MM.1S (cell line): Measurements from ENCODE around the gene HS6ST3.

ENCODE experiments used
- EZH2phosphoT487 ChIP-seq: fragments of 300-600 bp; sonication (generic); IDR thresholded peaks from 2 replicates; pipeline ENCODE4 v1.6.1; 2018; ENCODE audit warnings: antibody characterized with exemption, low read length
- TF ChIP-seq, protein P1 (sequence below): fragments of 300-600 bp; sonication (generic); IDR thresholded peaks from 2 replicates; pipeline ENCODE4 v1.5.1; 2016; ENCODE audit warnings: antibody characterized with exemption, low read length, mixed read lengths

DNA sequence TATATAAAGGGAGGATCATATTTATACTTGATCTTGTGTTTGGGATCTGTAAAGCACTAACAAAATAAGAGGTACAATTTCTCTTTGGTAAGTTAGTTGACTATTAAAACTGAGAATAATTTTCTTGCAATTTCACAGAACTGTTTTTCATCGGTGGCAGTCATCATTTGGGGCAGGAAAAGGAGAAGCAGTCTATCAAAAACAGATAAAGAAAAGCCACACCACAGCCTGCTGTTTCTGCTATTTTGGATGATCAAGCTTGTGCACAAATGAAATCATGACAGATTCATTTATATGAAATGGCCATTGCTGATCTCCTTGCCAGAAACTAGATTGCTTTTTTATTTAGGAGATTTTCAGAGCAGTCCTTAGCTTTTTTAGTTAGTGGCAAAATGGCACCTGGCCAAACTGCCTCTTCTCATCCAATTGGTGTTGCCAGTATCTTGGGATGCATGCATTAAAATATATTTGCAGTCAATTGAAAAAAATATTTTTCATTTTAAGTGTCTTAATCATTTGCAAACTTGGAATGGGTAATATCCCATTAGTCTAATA lies 326.0 kb downstream of the HS6ST3 start:
- TF ChIP-seq EZH2phosphoT487 = no peak
- TF ChIP-seq, protein P1, sequence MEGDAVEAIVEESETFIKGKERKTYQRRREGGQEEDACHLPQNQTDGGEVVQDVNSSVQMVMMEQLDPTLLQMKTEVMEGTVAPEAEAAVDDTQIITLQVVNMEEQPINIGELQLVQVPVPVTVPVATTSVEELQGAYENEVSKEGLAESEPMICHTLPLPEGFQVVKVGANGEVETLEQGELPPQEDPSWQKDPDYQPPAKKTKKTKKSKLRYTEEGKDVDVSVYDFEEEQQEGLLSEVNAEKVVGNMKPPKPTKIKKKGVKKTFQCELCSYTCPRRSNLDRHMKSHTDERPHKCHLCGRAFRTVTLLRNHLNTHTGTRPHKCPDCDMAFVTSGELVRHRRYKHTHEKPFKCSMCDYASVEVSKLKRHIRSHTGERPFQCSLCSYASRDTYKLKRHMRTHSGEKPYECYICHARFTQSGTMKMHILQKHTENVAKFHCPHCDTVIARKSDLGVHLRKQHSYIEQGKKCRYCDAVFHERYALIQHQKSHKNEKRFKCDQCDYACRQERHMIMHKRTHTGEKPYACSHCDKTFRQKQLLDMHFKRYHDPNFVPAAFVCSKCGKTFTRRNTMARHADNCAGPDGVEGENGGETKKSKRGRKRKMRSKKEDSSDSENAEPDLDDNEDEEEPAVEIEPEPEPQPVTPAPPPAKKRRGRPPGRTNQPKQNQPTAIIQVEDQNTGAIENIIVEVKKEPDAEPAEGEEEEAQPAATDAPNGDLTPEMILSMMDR = no peak
